Coronary artery (tissue), 2 donors: Measurements from ENCODE around the gene SMARCD3.
A peak's percentile ranks its signal among the peaks of the same experiment; 100 is the strongest.

Source experiments
- DNase-seq: peaks from one replicate; pipeline ENCODE4 v3.0.0-alpha.2; 2017; ENCODE audit warnings: low spot score
- H3K27ac ChIP-seq, 2 donors: fragments of 200-600 bp; sonication (generic); one replicate each; pipeline ENCODE4 v1.5.1; 2016 to 2019
- H3K4me3 ChIP-seq: fragments of 200-600 bp; sonication (generic); 2 replicates; pipeline ENCODE4 v1.5.1; 2016; ENCODE audit warnings: mild to moderate bottlenecking, moderate library complexity
- TF ChIP-seq, protein P1 (sequence below): fragments of 200-600 bp; sonication (generic); IDR thresholded peaks from one replicate; pipeline ENCODE4 v1.5.1; 2019; ENCODE audit warnings: antibody characterized with exemption

SMARCD3 gene

DNA sequence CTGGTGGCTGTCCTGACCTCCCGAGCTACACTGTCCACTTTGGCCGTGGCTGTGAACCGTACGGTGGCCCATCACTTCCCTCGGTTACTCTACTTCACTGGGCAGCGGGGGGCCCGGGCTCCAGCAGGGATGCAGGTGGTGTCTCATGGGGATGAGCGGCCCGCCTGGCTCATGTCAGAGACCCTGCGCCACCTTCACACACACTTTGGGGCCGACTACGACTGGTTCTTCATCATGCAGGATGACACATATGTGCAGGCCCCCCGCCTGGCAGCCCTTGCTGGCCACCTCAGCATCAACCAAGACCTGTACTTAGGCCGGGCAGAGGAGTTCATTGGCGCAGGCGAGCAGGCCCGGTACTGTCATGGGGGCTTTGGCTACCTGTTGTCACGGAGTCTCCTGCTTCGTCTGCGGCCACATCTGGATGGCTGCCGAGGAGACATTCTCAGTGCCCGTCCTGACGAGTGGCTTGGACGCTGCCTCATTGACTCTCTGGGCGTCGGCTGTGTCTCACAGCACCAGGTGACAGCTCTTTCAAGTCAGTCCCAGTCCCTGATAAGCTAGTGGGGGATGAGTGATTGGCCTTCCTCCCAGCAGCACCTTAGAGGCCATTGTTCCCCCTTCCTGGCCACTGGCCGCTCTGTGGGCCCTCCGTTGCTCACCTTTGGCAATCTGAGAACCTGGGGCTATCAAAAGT is 13.3 kb downstream of the SMARCD3 start:
- TF ChIP-seq, protein P1, sequence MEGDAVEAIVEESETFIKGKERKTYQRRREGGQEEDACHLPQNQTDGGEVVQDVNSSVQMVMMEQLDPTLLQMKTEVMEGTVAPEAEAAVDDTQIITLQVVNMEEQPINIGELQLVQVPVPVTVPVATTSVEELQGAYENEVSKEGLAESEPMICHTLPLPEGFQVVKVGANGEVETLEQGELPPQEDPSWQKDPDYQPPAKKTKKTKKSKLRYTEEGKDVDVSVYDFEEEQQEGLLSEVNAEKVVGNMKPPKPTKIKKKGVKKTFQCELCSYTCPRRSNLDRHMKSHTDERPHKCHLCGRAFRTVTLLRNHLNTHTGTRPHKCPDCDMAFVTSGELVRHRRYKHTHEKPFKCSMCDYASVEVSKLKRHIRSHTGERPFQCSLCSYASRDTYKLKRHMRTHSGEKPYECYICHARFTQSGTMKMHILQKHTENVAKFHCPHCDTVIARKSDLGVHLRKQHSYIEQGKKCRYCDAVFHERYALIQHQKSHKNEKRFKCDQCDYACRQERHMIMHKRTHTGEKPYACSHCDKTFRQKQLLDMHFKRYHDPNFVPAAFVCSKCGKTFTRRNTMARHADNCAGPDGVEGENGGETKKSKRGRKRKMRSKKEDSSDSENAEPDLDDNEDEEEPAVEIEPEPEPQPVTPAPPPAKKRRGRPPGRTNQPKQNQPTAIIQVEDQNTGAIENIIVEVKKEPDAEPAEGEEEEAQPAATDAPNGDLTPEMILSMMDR, result no peak
- Histone ChIP-seq H3K27ac (no peak overlapping the region), H3K4me3 (no peak overlapping the region)
- DNase-seq, result no peak

DNA sequence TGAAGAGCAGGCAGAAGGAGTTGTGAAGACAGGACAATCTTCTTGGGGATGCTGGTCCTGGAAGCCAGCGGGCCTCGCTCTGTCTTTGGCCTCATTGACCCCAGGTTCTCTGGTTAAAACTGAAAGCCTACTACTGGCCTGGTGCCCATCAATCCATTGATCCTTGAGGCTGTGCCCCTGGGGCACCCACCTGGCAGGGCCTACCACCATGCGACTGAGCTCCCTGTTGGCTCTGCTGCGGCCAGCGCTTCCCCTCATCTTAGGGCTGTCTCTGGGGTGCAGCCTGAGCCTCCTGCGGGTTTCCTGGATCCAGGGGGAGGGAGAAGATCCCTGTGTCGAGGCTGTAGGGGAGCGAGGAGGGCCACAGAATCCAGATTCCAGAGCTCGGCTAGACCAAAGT is 14.7 kb downstream of the SMARCD3 start:
- no peak for DNase-seq
- peak overlapping the region; percentile 94 for H3K4me3 ChIP-seq
- H3K27ac ChIP-seq, result peak overlapping the region; percentile 83 to 91
- TF ChIP-seq, protein P1, result no peak

DNA sequence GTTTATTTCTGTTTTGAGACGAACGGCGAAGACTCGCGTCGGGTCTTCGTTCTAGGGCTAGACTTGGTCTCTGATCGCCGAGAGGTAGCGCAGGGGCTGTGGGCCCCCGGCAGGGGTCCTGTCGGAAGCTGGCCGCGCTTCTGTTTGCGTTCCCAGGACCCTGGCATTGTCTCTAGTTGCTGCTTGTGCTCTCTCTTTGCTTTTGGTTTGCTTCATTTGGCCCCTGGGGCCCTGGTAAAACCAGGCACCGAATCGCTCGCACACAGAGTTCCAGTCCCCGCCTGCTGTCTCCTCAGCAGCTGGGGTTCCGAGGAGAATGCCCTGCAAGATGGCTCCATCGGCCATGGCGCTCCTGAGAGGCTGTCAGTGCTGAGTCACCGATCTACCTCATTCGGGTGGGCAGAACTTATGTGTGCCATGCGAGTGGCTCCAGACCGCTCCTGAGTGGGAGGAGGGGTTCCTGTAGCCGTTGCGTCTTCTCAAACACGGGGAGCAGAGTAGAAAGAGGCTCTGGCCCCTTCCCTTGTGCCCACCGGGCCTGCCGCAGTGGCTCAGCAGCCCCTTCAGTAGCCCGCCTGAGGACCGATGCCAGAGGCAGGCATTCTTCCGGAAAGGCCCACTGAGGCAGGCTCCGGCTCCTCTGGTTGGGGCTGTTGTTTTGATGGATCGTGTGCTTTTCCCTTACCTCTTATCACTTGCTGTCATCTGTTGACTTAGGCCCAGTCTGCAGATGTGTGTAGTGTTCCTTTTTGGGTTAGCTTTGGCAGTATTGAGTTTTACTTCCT is 15.4 kb downstream of the SMARCD3 start:
- peak overlapping the region; percentile 94 for H3K4me3 ChIP-seq
- peak overlapping the region; percentile 83 to 91 for H3K27ac ChIP-seq
- TF ChIP-seq, protein P1, result no peak
- no peak for DNase-seq

DNA sequence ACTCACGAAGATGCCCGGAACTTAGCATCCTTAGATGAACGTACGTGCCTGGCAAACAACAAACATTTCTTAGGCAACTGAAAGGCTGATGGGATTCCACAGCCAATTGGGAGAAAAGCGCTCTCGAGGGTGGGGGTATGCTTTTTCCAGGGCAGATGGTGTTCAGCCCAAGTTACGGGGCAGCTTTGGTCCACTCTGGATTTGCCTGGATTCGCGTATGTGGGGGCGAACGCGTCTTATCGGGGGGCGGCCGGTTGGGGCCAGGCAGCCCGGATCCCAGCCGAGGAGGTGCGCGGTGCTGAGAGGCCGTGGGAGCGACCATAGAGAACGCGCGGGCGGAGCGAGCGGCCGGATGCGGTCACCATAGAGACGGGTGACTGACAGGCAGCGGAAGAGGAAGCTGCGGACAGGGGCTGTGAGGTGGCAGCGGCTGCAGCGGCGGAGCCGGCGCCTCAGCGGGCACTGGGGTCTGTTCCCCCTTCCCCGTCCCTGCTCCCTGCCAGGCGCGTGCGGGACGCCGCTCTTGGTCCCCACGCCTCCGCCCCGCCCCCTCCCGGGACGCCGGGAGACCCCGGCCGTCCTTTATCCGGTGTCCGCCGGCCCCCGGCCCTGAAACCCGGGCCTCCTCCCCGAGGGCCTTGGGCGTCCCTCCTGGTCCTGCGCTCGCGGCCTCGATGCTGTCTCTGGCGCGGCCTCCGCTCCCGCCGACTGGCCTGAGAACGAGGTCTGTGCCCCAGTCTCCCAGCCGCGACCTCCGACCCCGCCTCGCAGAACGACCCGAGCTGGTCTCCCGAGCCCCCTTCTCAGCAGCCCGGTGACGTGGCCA is 16.2 kb downstream of the SMARCD3 start, which contains the start of gene CHPF2:
TSS of gene CHPF2 (plus strand) at position 393 of the 826 bp plus-strand sequence. CDS start 1,529 bp downstream, outside the sequence.
- Histone ChIP-seq H3K27ac (peak within 1 kb of the TSS; percentile 83 to 91), H3K4me3 (peak within 1 kb of the TSS; percentile 94)
- TF ChIP-seq, protein P1, result no peak
- DNase-seq, result peak; percentile 92

DNA sequence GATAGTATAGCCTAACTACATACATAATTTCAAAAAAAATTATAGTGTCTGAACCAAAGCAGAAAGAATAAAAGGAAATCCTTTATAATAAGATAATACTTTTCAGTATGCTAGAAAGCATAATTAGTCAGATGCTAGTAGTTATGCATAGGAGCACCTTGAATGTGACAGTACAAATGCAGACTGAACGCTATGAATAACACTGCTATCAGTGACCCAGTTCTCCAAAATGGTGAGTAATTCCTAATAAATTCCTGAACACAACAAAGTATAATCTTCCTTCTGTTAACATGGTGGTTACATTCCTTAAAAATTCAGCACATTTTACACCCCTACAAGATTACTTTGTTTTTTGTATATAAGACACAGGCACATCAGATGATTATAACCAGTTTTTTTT is 17.4 kb downstream of the SMARCD3 start:
- Histone ChIP-seq H3K4me3 (no peak overlapping the region), H3K27ac (no peak overlapping the region)
- TF ChIP-seq, protein P1, result no peak
- no peak for DNase-seq

DNA sequence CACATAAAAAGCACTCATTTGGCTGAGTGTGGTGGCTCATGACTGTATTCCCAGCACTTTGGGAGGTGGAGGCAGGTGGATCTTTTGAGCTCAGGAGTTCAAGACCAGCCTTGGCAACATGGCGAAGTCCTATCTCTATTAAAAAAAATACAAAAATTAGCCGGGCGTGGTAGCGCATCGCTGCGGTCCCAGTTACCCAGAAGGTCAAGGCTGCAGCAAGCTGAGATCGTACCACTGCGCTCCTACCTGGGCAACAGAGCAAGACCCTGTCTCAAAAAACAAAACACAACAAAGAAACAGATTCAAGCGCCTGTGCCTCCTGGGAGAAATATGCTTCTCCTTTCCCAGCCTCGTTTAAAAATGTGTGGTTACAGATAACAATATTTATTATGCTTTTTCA is 19.2 kb downstream of the SMARCD3 start:
- no peak for DNase-seq
- no peak overlapping the region for H3K4me3 ChIP-seq
- no peak overlapping the region for H3K27ac ChIP-seq
- TF ChIP-seq, protein P1, result no peak
